Activated CD4-positive, alpha-beta memory T cell treated with anti-CD3 and anti-CD28 coated beads for 36 hours (primary cell): ENCODE measurements around the gene TSPAN15. TPM values are rescaled to one million over a fixed set of nuclear protein-coding genes. Genes with fewer than 3 reads are reported as not detected.

Experiments used
- CTCF ChIA-PET: fragments of 350-600 bp; sonication (Branson Sonifier 250); formaldehyde crosslinking; loops from one replicate; lab custom pipeline; 2021; ENCODE audit warnings: antibody characterized with exemption, inconsistent platforms; lab: Charles Lee
- POLR2A ChIA-PET: fragments of 350-600 bp; sonication (Branson Sonifier 250); formaldehyde crosslinking; loops from one replicate; lab custom pipeline; 2021; ENCODE audit warnings: antibody characterized with exemption; lab: Charles Lee
- DNase-seq: peaks from one replicate; pipeline ENCODE4 v3.0.0-alpha.2; 2020
- H3K27ac Mint-ChIP-seq: one replicate; pipeline ENCODE4 v1.8.0; 2021; ENCODE audit warnings: mixed read lengths
- H3K27me3 Mint-ChIP-seq: one replicate; pipeline ENCODE4 v1.8.0; 2021; ENCODE audit warnings: mixed read lengths
- H3K36me3 Mint-ChIP-seq: one replicate; pipeline ENCODE4 v1.8.0; 2021; ENCODE audit warnings: mixed read lengths
- H3K4me1 Mint-ChIP-seq: one replicate; pipeline ENCODE4 v1.8.0; 2021; ENCODE audit warnings: low read depth, mixed read lengths
- H3K4me3 Mint-ChIP-seq: one replicate; pipeline ENCODE4 v1.8.0; 2021; ENCODE audit warnings: mild to moderate bottlenecking, mixed read lengths
- H3K9me3 Mint-ChIP-seq: one replicate; pipeline ENCODE4 v1.8.0; 2021; ENCODE audit warnings: mixed read lengths
- intact Hi-C: fragments of 100-400 bp; cut with micrococcal nuclease; formaldehyde crosslinking; loops from one replicate; pipeline ENCODE4 v1.15.1; 2023
- total RNA-seq, 2 experiments: library from RNA; stranded (reverse); gene quantifications; one replicate each; pipeline ENCODE4 v1.2.3, GENCODE V29; 2021

The TSPAN15 gene
- total RNA-seq, 2 experiments from 2014 or later = 2.5 to 3.1 TPM

- Mint-ChIP-seq H3K4me3 (no peak overlapping the region), H3K4me1 (peaks cover 16% of the 10 kb centered on the region), H3K27me3 (no peaks in the 10 kb centered on the region), H3K27ac (no peak overlapping the region), H3K36me3 (no peaks in the 10 kb centered on the region), H3K9me3 (no peaks in the 10 kb centered on the region)
- CTCF ChIA-PET = interaction anchor here (1.5 kb wide), 1 partner anchor 85 kb away, joined by 4 read pairs; no protein-coding TSS in a partner anchor
- intact Hi-C loops = loop anchor here (10.0 kb wide), 1 partner anchor 508 kb away; no protein-coding TSS in a partner anchor
- POLR2A ChIA-PET = no interaction called here
- DNase-seq = no peak
These were observed 51.3 kb downstream of the TSPAN15 start for GRCh38 chr10:69502589-69502988.

- intact Hi-C loops = loop anchor here (10.0 kb wide), 1 partner anchor 508 kb away; no protein-coding TSS in a partner anchor
- H3K4me1 Mint-ChIP-seq = peaks cover 14% of the 10 kb centered on the region
- no peaks in the 10 kb centered on the region for H3K36me3 Mint-ChIP-seq
- no peaks in the 10 kb centered on the region for H3K27me3 Mint-ChIP-seq
- no peaks in the 10 kb centered on the region for H3K9me3 Mint-ChIP-seq
- no peak for DNase-seq
- ChIA-PET CTCF (interaction anchor here (1.5 to 2.6 kb wide), 2 partner anchors 12 to 86 kb away, joined by 4 to 11 read pairs; no protein-coding TSS in a partner anchor), POLR2A (no interaction called here)
- H3K27ac Mint-ChIP-seq = no peak overlapping the region
- no peak overlapping the region for H3K4me3 Mint-ChIP-seq
These were observed 52.0 kb downstream of the TSPAN15 start for GRCh38 chr10:69503001-69503895.

- Mint-ChIP-seq H3K27ac (no peak overlapping the region), H3K4me3 (no peak overlapping the region), H3K36me3 (no peaks in the 10 kb centered on the region), H3K4me1 (peaks cover 10% of the 10 kb centered on the region), H3K9me3 (no peaks in the 10 kb centered on the region), H3K27me3 (no peaks in the 10 kb centered on the region)
- ChIA-PET CTCF (interaction anchor here (2.6 kb wide), 1 partner anchor 11 kb away, joined by 11 read pairs; no protein-coding TSS in a partner anchor), POLR2A (no interaction called here)
- intact Hi-C loops = loop anchor here (10.0 kb wide), 1 partner anchor 509 kb away; no protein-coding TSS in a partner anchor
- no peak for DNase-seq
These were observed 52.6 kb downstream of the TSPAN15 start for GRCh38 chr10:69503896-69504265.

- no peaks in the 10 kb centered on the region for H3K27me3 Mint-ChIP-seq
- intact Hi-C loops = loop anchor here (5.0 to 10.0 kb wide), 4 partner anchors 52 to 510 kb away; partner anchors contain the start of genes TSPAN15 and VPS26A
- ChIA-PET POLR2A (no interaction called here), CTCF (interaction anchor here (0.6 to 2.6 kb wide), 2 partner anchors 10 to 269 kb away, joined by 3 to 11 read pairs; no protein-coding TSS in a partner anchor)
- no peaks in the 10 kb centered on the region for H3K9me3 Mint-ChIP-seq
- DNase-seq = no peak
- no peak overlapping the region for H3K27ac Mint-ChIP-seq
- peaks cover 10% of the 10 kb centered on the region for H3K4me1 Mint-ChIP-seq
- H3K4me3 Mint-ChIP-seq = no peak overlapping the region
- H3K36me3 Mint-ChIP-seq = no peaks in the 10 kb centered on the region
These were observed 53.4 kb downstream of the TSPAN15 start for GRCh38 chr10:69504576-69505250.

GRCh38 chr10:69505636-69506318 lies 54.5 kb downstream of the TSPAN15 start:
- Mint-ChIP-seq H3K9me3 (no peaks in the 10 kb centered on the region), H3K27ac (no peak overlapping the region), H3K36me3 (no peaks in the 10 kb centered on the region), H3K4me3 (no peak overlapping the region), H3K4me1 (peaks cover 10% of the 10 kb centered on the region), H3K27me3 (no peaks in the 10 kb centered on the region)
- DNase-seq = no peak
- intact Hi-C loops = loop anchor here (5.0 to 10.0 kb wide), 4 partner anchors 53 to 511 kb away; partner anchors contain the start of genes TSPAN15 and VPS26A
- ChIA-PET POLR2A (no interaction called here), CTCF (interaction anchor here (0.8 to 6.4 kb wide), 6 partner anchors 9 to 132 kb away, joined by 3 to 50 read pairs (median 12); no protein-coding TSS in a partner anchor)

GRCh38 chr10:69506487-69506833 lies 55.2 kb downstream of the TSPAN15 start:
- Mint-ChIP-seq H3K9me3 (no peaks in the 10 kb centered on the region), H3K4me3 (no peak overlapping the region), H3K27me3 (no peaks in the 10 kb centered on the region), H3K4me1 (peaks cover 10% of the 10 kb centered on the region), H3K27ac (no peak overlapping the region), H3K36me3 (no peaks in the 10 kb centered on the region)
- intact Hi-C loops = loop anchor here (5.0 to 10.0 kb wide), 4 partner anchors 54 to 512 kb away; partner anchors contain the start of genes TSPAN15 and VPS26A
- ChIA-PET CTCF (interaction anchor here (1.4 to 6.4 kb wide), 7 partner anchors 9 to 130 kb away, joined by 6 to 50 read pairs (median 13); no protein-coding TSS in a partner anchor), POLR2A (no interaction called here)
- no peak for DNase-seq

GRCh38 chr10:69506834-69507713 lies 55.8 kb downstream of the TSPAN15 start:
- peaks cover 10% of the 10 kb centered on the region for H3K4me1 Mint-ChIP-seq
- POLR2A ChIA-PET = interaction anchor here (1.0 kb wide), 1 partner anchor 100 kb away, joined by 6 read pairs; no protein-coding TSS in a partner anchor

GRCh38 chr10:69508738-69509340 lies 57.6 kb downstream of the TSPAN15 start:
- H3K4me1 Mint-ChIP-seq = peaks cover 10% of the 10 kb centered on the region
- intact Hi-C loops = loop anchor here (1.0 to 10.0 kb wide), 5 partner anchors 57 to 514 kb away; partner anchors contain the start of genes TSPAN15 and VPS26A
- no peaks in the 10 kb centered on the region for H3K36me3 Mint-ChIP-seq
- no peak overlapping the region for H3K27ac Mint-ChIP-seq
- no peaks in the 10 kb centered on the region for H3K9me3 Mint-ChIP-seq
- DNase-seq = no peak
- no peaks in the 10 kb centered on the region for H3K27me3 Mint-ChIP-seq
- no peak overlapping the region for H3K4me3 Mint-ChIP-seq
- ChIA-PET CTCF (interaction anchor here (0.6 to 6.4 kb wide), 13 partner anchors 8 to 528 kb away, joined by 3 to 50 read pairs (median 4); no protein-coding TSS in a partner anchor), POLR2A (interaction anchor here (0.7 kb wide), 1 partner anchor 95 kb away, joined by 3 read pairs; no protein-coding TSS in a partner anchor)

More at GRCh38 chr10:69506834-69507713, 55.8 kb downstream of the TSPAN15 start:
- intact Hi-C loops = loop anchor here (1.0 to 10.0 kb wide), 5 partner anchors 55 to 512 kb away; partner anchors contain the start of genes TSPAN15 and VPS26A
- Mint-ChIP-seq H3K4me3 (peak overlapping the region; percentile 54), H3K36me3 (no peaks in the 10 kb centered on the region), H3K9me3 (no peaks in the 10 kb centered on the region), H3K27me3 (no peaks in the 10 kb centered on the region), H3K27ac (peak overlapping the region; percentile 64)
- DNase-seq = no peak
- CTCF ChIA-PET = interaction anchor here (0.6 to 6.4 kb wide), 21 partner anchors 9 to 488 kb away, joined by 3 to 50 read pairs (median 5); no protein-coding TSS in a partner anchor

GRCh38 chr10:69512901-69513300 lies 61.6 kb downstream of the TSPAN15 start:
- Mint-ChIP-seq H3K36me3 (no peaks in the 10 kb centered on the region), H3K27ac (no peak overlapping the region), H3K9me3 (no peaks in the 10 kb centered on the region), H3K4me3 (no peak overlapping the region), H3K4me1 (peaks cover under 1% of the 10 kb centered on the region), H3K27me3 (no peaks in the 10 kb centered on the region)
- ChIA-PET POLR2A (no interaction called here), CTCF (interaction anchor here (3.4 to 6.3 kb wide), 2 partner anchors 105 to 127 kb away, joined by 13 to 247 read pairs; no protein-coding TSS in a partner anchor)
- intact Hi-C loops = no loop called here
- DNase-seq = no peak

GRCh38 chr10:69513617-69514016 lies 62.4 kb downstream of the TSPAN15 start:
- ChIA-PET POLR2A (no interaction called here), CTCF (interaction anchor here (0.9 to 6.3 kb wide), 9 partner anchors 11 to 1497 kb away, joined by 3 to 247 read pairs (median 11); no protein-coding TSS in a partner anchor)

More at GRCh38 chr10:69513617-69514016, 62.4 kb downstream of the TSPAN15 start:
- Mint-ChIP-seq H3K36me3 (no peaks in the 10 kb centered on the region), H3K4me1 (no peaks in the 10 kb centered on the region), H3K27me3 (no peaks in the 10 kb centered on the region), H3K9me3 (no peaks in the 10 kb centered on the region), H3K27ac (no peak overlapping the region), H3K4me3 (no peak overlapping the region)
- intact Hi-C loops = loop anchor here (2.0 kb wide), 1 partner anchor 203 kb away; no protein-coding TSS in a partner anchor
- no peak for DNase-seq
